Measurements from ENCODE around the gene TNS4.

DNA sequence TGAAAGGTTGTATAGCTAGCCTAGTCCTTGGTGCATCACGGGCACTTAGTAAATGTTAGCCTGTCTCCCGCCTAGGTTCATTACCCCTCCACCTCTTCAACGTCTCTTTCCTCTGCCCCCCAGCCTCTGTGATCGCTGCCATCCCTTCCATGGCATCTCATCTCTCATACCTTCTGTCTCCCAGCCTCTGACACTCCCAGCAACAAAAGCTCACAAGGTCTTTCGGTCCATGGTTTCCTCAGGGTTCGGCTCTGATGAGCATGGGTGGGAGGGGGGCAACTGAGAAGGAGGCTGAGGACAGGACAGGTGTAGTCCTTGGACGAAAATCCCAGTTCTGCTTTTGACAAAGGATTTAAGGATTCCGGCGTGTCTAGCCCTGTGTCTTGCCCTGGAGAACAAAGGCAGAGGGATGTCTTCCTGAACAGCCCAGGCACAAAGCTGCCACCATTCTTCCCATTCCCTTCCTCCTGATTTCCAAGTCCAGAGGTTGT is 47.1 kb upstream of the TNS4 start:
- TF ChIP-seq POLR2A (IDR thresholded peaks at IDR 0.05), result no peak
- TF ChIP-seq, protein P1, sequence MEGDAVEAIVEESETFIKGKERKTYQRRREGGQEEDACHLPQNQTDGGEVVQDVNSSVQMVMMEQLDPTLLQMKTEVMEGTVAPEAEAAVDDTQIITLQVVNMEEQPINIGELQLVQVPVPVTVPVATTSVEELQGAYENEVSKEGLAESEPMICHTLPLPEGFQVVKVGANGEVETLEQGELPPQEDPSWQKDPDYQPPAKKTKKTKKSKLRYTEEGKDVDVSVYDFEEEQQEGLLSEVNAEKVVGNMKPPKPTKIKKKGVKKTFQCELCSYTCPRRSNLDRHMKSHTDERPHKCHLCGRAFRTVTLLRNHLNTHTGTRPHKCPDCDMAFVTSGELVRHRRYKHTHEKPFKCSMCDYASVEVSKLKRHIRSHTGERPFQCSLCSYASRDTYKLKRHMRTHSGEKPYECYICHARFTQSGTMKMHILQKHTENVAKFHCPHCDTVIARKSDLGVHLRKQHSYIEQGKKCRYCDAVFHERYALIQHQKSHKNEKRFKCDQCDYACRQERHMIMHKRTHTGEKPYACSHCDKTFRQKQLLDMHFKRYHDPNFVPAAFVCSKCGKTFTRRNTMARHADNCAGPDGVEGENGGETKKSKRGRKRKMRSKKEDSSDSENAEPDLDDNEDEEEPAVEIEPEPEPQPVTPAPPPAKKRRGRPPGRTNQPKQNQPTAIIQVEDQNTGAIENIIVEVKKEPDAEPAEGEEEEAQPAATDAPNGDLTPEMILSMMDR (IDR thresholded peaks at IDR 0.05), result no peak

Data from sigmoid colon (tissue), 3 donors.